BJ (cell line): ENCODE data around the gene PRR3. TPM values are rescaled to one million over a fixed set of nuclear protein-coding genes. Genes with fewer than 3 reads are reported as not detected.

Experiments used
- CTCF ChIA-PET: fragments of 350-600 bp; formaldehyde crosslinking; extraction: SDS; loops from one replicate; lab custom pipeline; 2021; ENCODE audit warnings: antibody characterized with exemption, inconsistent platforms; lab: Yijun Ruan, JAX
- POLR2A ChIA-PET: fragments of 300-600 bp; sonication (Branson Sonifier 250); formaldehyde crosslinking; extraction: SDS; loops from one replicate; lab custom pipeline; 2021; ENCODE audit warnings: antibody characterized with exemption; lab: Charles Lee
- DNase-seq: peaks from one replicate; pipeline ENCODE4 v3.0.0-alpha.2; 2011; ENCODE audit warnings: low read depth
- H3K27me3 ChIP-seq: 2 replicates; pipeline ENCODE4 v1.6.0; 2011; ENCODE audit warnings: low read length; ENCODE audit not compliant: control insufficient read depth, insufficient read depth
- H3K36me3 ChIP-seq: 2 replicates; pipeline ENCODE4 v1.5.1; 2011; ENCODE audit warnings: low read length; ENCODE audit not compliant: control insufficient read depth, insufficient read depth
- H3K4me3 ChIP-seq: 2 replicates; pipeline ENCODE4 v1.5.1; 2011; ENCODE audit warnings: low read depth, mild to moderate bottlenecking, control low read depth, low read length
- polyA plus RNA-seq: library from polyadenylated mRNA; depleted of rRNA; stranded (reverse); fragments of >200 nt; gene quantifications from 2 replicates; pipeline ENCODE4 v1.2.3, GENCODE V29; 2011; rRNA removed
- small RNA-seq: library from RNA; depleted of rRNA; stranded (forward); fragments of <200 nt; gene quantifications from one replicate; pipeline ENCODE3, GENCODE V24; 2012; ENCODE audit warnings: low replicate concordance, low read depth; ENCODE audit not compliant: insufficient read length
- TF ChIP-seq, protein P1 (sequence below): IDR thresholded peaks from 2 replicates; pipeline ENCODE4 v1.5.1; 2011; ENCODE audit warnings: low read depth, mild to moderate bottlenecking, control low read depth, inconsistent platforms, low read length, moderate library complexity; ENCODE audit not compliant: insufficient read depth

The PRR3 gene
- polyA plus RNA-seq, 1 experiment = 15.8 TPM

DNA sequence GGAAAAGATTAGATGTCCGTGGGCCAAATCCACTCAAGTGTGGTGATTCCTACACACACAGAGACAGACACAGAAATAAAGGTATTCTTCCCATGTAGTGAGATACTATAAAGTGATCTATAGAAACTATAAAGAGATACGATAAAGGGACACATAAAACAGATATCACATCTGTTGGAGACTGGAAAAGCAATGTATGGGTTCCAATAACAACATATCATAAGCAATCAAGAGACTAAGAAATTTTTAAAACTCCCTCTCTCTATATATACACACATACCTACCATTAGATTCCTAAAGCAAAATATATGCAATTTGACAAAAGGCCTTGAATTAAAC lies 54.7 kb downstream of the PRR3 start:
- POLR2A ChIA-PET = no interaction called here
- peaks cover 14% of the 10 kb centered on the region for H3K36me3 ChIP-seq
- DNase-seq = no peak
- CTCF ChIA-PET = interaction anchor here (1.4 to 2.9 kb wide), 3 partner anchors 14 to 70 kb away, joined by 4 to 31 read pairs (median 10); no protein-coding TSS in a partner anchor
- TF ChIP-seq, protein P1, sequence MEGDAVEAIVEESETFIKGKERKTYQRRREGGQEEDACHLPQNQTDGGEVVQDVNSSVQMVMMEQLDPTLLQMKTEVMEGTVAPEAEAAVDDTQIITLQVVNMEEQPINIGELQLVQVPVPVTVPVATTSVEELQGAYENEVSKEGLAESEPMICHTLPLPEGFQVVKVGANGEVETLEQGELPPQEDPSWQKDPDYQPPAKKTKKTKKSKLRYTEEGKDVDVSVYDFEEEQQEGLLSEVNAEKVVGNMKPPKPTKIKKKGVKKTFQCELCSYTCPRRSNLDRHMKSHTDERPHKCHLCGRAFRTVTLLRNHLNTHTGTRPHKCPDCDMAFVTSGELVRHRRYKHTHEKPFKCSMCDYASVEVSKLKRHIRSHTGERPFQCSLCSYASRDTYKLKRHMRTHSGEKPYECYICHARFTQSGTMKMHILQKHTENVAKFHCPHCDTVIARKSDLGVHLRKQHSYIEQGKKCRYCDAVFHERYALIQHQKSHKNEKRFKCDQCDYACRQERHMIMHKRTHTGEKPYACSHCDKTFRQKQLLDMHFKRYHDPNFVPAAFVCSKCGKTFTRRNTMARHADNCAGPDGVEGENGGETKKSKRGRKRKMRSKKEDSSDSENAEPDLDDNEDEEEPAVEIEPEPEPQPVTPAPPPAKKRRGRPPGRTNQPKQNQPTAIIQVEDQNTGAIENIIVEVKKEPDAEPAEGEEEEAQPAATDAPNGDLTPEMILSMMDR = no peak
- no peak overlapping the region for H3K4me3 ChIP-seq
- no peaks in the 10 kb centered on the region for H3K27me3 ChIP-seq

DNA sequence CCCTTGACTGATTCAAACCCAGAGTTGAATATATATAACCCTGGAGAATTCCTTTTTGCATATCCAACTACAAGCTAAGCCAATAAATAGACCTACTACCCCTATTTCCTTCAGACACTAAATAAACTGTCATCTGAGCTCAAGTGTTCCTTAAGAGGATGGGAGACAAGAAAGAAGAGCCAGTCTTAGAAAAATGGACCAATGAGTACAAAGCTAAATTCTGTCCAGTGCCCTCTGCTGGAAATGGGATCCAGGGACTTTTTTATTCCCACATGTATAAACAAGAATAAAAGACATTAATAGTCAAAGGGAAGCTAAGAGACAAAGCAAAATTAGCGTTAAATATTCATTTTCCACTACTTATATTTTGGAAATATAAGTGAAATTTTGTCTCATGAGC lies 55.1 kb downstream of the PRR3 start:
- DNase-seq = no peak
- TF ChIP-seq, protein P1 = peak; percentile 57
- H3K27me3 ChIP-seq = no peaks in the 10 kb centered on the region
- ChIA-PET CTCF (interaction anchor here (0.8 to 2.9 kb wide), 7 partner anchors 14 to 130 kb away, joined by 3 to 31 read pairs (median 5); no protein-coding TSS in a partner anchor), POLR2A (interaction anchor here (0.6 kb wide), 1 partner anchor 984 kb away, joined by 6 read pairs; no protein-coding TSS in a partner anchor)
- H3K4me3 ChIP-seq = no peak overlapping the region
- peaks cover 14% of the 10 kb centered on the region for H3K36me3 ChIP-seq

DNA sequence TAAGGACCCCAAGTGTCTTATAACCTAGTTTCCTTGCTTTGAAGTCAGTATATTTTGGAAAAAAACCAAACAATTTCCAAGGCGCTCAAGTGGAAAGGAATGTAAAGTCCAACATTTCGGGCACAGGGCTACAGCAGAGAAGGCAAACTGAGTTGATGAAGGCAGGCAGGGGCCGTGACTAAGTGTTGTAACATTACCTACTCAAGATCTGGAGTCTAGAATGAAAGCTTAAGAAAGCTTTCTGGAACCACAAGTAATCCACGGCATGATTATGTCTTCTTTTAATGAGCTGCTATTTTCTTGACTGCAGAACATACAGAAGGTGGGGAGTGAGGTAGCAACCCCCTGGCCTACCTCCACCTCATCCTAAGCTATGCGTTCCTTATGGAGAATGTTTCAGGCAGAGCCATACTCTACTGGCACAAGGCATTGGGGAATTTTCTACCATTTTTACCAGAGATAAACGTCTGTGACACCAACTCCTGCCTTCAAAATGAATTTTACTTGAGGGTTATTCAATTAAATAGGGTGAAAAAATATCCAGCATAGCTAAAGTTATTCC lies 55.7 kb downstream of the PRR3 start:
- no peak overlapping the region for H3K4me3 ChIP-seq
- TF ChIP-seq, protein P1 = no peak
- ChIA-PET CTCF (interaction anchor here (0.8 to 2.9 kb wide), 7 partner anchors 15 to 131 kb away, joined by 3 to 31 read pairs (median 5); no protein-coding TSS in a partner anchor), POLR2A (interaction anchor here (0.6 to 0.7 kb wide), 3 partner anchors 147 to 984 kb away, joined by 3 to 6 read pairs (median 4); partner anchors contain the start of gene RNF39)
- no peak for DNase-seq
- peaks cover 11% of the 10 kb centered on the region for H3K36me3 ChIP-seq
- H3K27me3 ChIP-seq = no peaks in the 10 kb centered on the region

Small RNAs within 50 kb of the gene (small RNA-seq; reads per million reads assigned to genes)
- gene MIR877 = not detected

Other genes starting within 250 kb of the PRR3 start
- gene TRIM39, start 230.4 kb upstream of the PRR3 start, polyA plus RNA-seq = 7.4 and 8.1 TPM in 2 replicates
- 28.3 and 29.0 TPM in 2 replicates for gene RPP21, start 212.1 kb upstream of the PRR3 start, polyA plus RNA-seq
- 211 and 293 TPM in 2 replicates for gene HLA-E, start 67.8 kb upstream of the PRR3 start, polyA plus RNA-seq
- gene GNL1, start 806 bp upstream of the PRR3 start, polyA plus RNA-seq = 47.4 and 47.6 TPM in 2 replicates
- gene ABCF1, start 14.1 kb downstream of the PRR3 start, polyA plus RNA-seq = 30.0 and 37.9 TPM in 2 replicates
- 27.0 and 32.2 TPM in 2 replicates for gene PPP1R10, start 59.9 kb downstream of the PRR3 start, polyA plus RNA-seq
- gene MRPS18B, start 60.5 kb downstream of the PRR3 start, polyA plus RNA-seq = 58.7 and 69.3 TPM in 2 replicates
- gene ATAT1, start 69.6 kb downstream of the PRR3 start, polyA plus RNA-seq = 5.5 and 6.8 TPM in 2 replicates
- 5.4 and 6.0 TPM in 2 replicates for gene C6orf136, start 89.8 kb downstream of the PRR3 start, polyA plus RNA-seq
- gene DHX16, start 115.7 kb downstream of the PRR3 start, polyA plus RNA-seq = 25.1 and 44.5 TPM in 2 replicates
- gene PPP1R18, start 129.3 kb downstream of the PRR3 start, polyA plus RNA-seq = 87.5 and 121 TPM in 2 replicates
- gene NRM, start 133.7 kb downstream of the PRR3 start, polyA plus RNA-seq = 12.6 and 19.7 TPM in 2 replicates
- 5.1 and 7.5 TPM in 2 replicates for gene MDC1, start 160.0 kb downstream of the PRR3 start, polyA plus RNA-seq
- 1,140 and 1,840 TPM in 2 replicates for gene TUBB, start 163.1 kb downstream of the PRR3 start, polyA plus RNA-seq
- gene FLOT1, start 185.4 kb downstream of the PRR3 start, polyA plus RNA-seq = 205 and 292 TPM in 2 replicates
- 43.7 and 51.7 TPM in 2 replicates for gene IER3, start 187.3 kb downstream of the PRR3 start, polyA plus RNA-seq